Neural cell (in vitro differentiated cells): ENCODE measurements around the gene PTPRT. TPM values are rescaled to one million over a fixed set of nuclear protein-coding genes. Genes with fewer than 3 reads are reported as not detected.

ENCODE experiments used
- H2AFZ ChIP-seq: fragments of 200-600, 300-800 bp; sonication (generic), shearing (Covaris generic); 2 replicates; pipeline ENCODE4 v1.6.0; 2014; ENCODE audit warnings: low read depth, mild to moderate bottlenecking, antibody characterized with exemption, low read length, moderate library complexity
- H3F3A ChIP-seq: fragments of 200-600 bp; shearing (Covaris generic); 2 replicates; pipeline ENCODE4 v1.6.1; 2016; ENCODE audit warnings: mild to moderate bottlenecking, moderate library complexity, mixed read lengths, antibody characterized with exemption, low read length; ENCODE audit not compliant: insufficient read depth, poor library complexity, severe bottlenecking
- H3K27ac ChIP-seq: fragments of 200-600, 300-800 bp; sonication (generic), shearing (Covaris generic); 2 replicates; pipeline ENCODE4 v1.5.1; 2014; ENCODE audit warnings: mild to moderate bottlenecking, low read length, moderate library complexity
- H3K27me3 ChIP-seq: fragments of 300-800, 200-600 bp; sonication (generic), shearing (Covaris generic); 2 replicates; pipeline ENCODE4 v1.6.0; 2014; ENCODE audit warnings: mild to moderate bottlenecking, low read depth, low read length, moderate library complexity; ENCODE audit not compliant: insufficient read depth
- H3K36me3 ChIP-seq: fragments of 300-800, 200-600 bp; sonication (generic), shearing (Covaris generic); 2 replicates; pipeline ENCODE4 v1.5.1; 2014; ENCODE audit warnings: mild to moderate bottlenecking, antibody characterized with exemption, low read length, moderate library complexity; ENCODE audit not compliant: insufficient read depth
- H3K4me2 ChIP-seq: fragments of 300-800, 200-600 bp; sonication (generic), shearing (Covaris generic); 2 replicates; pipeline ENCODE4 v1.6.0; 2014; ENCODE audit warnings: mild to moderate bottlenecking, low read length
- H3K4me3 ChIP-seq: fragments of 300-800, 200-600 bp; sonication (generic), shearing (Covaris generic); 2 replicates; pipeline ENCODE4 v1.5.1; 2014; ENCODE audit warnings: mild to moderate bottlenecking, low read length, moderate library complexity
- H3K79me2 ChIP-seq: fragments of 200-600 bp; shearing (Covaris generic); replicated peaks from 2 replicates; pipeline ENCODE4 v1.6.0; 2014; ENCODE audit warnings: mild to moderate bottlenecking, low read length, moderate library complexity; ENCODE audit not compliant: insufficient read depth
- H3K9ac ChIP-seq: fragments of 300-800, 200-600 bp; sonication (generic), shearing (Covaris generic); 2 replicates; pipeline ENCODE4 v1.6.1; 2016; ENCODE audit warnings: mild to moderate bottlenecking, low read length, mixed read lengths
- H3K9me2 ChIP-seq: fragments of 200-600 bp; shearing (Covaris generic); 2 replicates; pipeline ENCODE4 v1.6.1; 2016; ENCODE audit warnings: mild to moderate bottlenecking, low read length, mixed read lengths; ENCODE audit not compliant: insufficient read depth
- H3K9me3 ChIP-seq: fragments of 200-600, 300-800 bp; sonication (generic), shearing (Covaris generic); 2 replicates; pipeline ENCODE4 v1.6.1; 2016; ENCODE audit warnings: mild to moderate bottlenecking, mixed run types, low read length, moderate library complexity, mixed read lengths
- H4K20me1 ChIP-seq: fragments of 200-600 bp; shearing (Covaris generic); 2 replicates; pipeline ENCODE4 v1.6.1; 2016; ENCODE audit warnings: mild to moderate bottlenecking, mixed run types; ENCODE audit not compliant: insufficient read depth
- EP300 ChIP-seq: fragments of 450-650 bp; conservative IDR thresholded peaks from 2 replicates; pipeline ENCODE4 v1.6.1; 2014; ENCODE audit warnings: antibody characterized with exemption, mild to moderate bottlenecking, moderate library complexity; ENCODE audit not compliant: poor library complexity, severe bottlenecking
- EZH2 ChIP-seq: fragments of 200-600, 300-800 bp; shearing (Covaris generic), sonication (generic); IDR thresholded peaks from 2 replicates; pipeline ENCODE4 v1.6.1; 2014; ENCODE audit warnings: antibody characterized with exemption, low read length, borderline replicate concordance, mild to moderate bottlenecking; ENCODE audit not compliant: insufficient read depth, poor library complexity, severe bottlenecking
- MXI1 ChIP-seq: fragments of 450-650 bp; conservative IDR thresholded peaks from 2 replicates; pipeline ENCODE4 v1.6.1; 2014; ENCODE audit warnings: antibody characterized with exemption, mild to moderate bottlenecking; ENCODE audit not compliant: poor library complexity, severe bottlenecking
- POLR2AphosphoS5 ChIP-seq: IDR thresholded peaks from 2 replicates; pipeline ENCODE4 v1.6.1; 2012
- RAD21 ChIP-seq: fragments of 450-650 bp; conservative IDR thresholded peaks from 2 replicates; pipeline ENCODE4 v1.6.1; 2014; ENCODE audit warnings: antibody characterized with exemption, mild to moderate bottlenecking, moderate library complexity
- SMC3 ChIP-seq: fragments of 450-650 bp; conservative IDR thresholded peaks from 2 replicates; pipeline ENCODE4 v1.6.1; 2014; ENCODE audit warnings: antibody characterized with exemption, mild to moderate bottlenecking, moderate library complexity; ENCODE audit not compliant: poor library complexity
- TAF1 ChIP-seq: IDR thresholded peaks from 2 replicates; pipeline ENCODE4 v1.6.1; 2012; ENCODE audit warnings: low read depth
- polyA plus RNA-seq: library from polyadenylated mRNA; depleted of rRNA; stranded (reverse); fragments of >200 nt; gene quantifications from 2 replicates; pipeline ENCODE4 v1.2.3, GENCODE V29; 2014
- TF ChIP-seq, protein P1 (sequence below): IDR thresholded peaks from 2 replicates; pipeline ENCODE4 v1.6.1; 2012; ENCODE audit warnings: borderline replicate concordance
- TF ChIP-seq, protein P2 (sequence below): fragments of 450-650 bp; IDR thresholded peaks from 2 replicates; pipeline ENCODE4 v1.5.1; 2014; ENCODE audit warnings: antibody characterized with exemption, mild to moderate bottlenecking, moderate library complexity; ENCODE audit not compliant: poor library complexity, severe bottlenecking

The PTPRT gene
- polyA plus RNA-seq, 1 donor from 2014 or later, result 9.2 TPM

DNA sequence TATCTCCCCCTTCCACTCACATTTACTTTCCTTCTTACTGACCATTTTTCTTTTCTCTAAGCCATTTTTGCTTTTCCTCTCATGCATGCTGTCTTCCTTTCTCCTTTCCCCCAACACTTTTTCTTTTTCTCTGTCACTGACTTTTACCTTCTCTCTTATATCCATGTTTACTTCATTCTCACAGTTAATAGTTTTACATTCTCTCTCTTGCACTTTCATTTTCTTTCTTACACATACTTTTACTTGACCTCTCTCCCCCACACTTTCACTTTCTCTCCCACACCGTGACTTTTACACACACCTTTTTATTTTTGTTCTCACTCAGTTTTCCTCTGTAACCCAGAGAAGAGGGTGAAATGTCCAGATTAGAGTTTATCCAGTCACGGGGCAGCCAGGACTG, 636.3 kb downstream of the PTPRT start:
- Histone ChIP-seq H3K4me2 (no peak overlapping the region), H3K9ac (no peak overlapping the region), H3K4me3 (no peak overlapping the region), H3K27ac (no peak overlapping the region), H4K20me1 (no peaks in the 10 kb centered on the region), H3K79me2 (no peaks in the 10 kb centered on the region), H3K9me2 (no peaks in the 10 kb centered on the region), H3K9me3 (no peaks in the 10 kb centered on the region), H3K36me3 (no peaks in the 10 kb centered on the region), H3K27me3 (no peaks in the 10 kb centered on the region), H3F3A (no peaks in the 10 kb centered on the region), H2AFZ (no peak overlapping the region)
- TF ChIP-seq, protein P1, sequence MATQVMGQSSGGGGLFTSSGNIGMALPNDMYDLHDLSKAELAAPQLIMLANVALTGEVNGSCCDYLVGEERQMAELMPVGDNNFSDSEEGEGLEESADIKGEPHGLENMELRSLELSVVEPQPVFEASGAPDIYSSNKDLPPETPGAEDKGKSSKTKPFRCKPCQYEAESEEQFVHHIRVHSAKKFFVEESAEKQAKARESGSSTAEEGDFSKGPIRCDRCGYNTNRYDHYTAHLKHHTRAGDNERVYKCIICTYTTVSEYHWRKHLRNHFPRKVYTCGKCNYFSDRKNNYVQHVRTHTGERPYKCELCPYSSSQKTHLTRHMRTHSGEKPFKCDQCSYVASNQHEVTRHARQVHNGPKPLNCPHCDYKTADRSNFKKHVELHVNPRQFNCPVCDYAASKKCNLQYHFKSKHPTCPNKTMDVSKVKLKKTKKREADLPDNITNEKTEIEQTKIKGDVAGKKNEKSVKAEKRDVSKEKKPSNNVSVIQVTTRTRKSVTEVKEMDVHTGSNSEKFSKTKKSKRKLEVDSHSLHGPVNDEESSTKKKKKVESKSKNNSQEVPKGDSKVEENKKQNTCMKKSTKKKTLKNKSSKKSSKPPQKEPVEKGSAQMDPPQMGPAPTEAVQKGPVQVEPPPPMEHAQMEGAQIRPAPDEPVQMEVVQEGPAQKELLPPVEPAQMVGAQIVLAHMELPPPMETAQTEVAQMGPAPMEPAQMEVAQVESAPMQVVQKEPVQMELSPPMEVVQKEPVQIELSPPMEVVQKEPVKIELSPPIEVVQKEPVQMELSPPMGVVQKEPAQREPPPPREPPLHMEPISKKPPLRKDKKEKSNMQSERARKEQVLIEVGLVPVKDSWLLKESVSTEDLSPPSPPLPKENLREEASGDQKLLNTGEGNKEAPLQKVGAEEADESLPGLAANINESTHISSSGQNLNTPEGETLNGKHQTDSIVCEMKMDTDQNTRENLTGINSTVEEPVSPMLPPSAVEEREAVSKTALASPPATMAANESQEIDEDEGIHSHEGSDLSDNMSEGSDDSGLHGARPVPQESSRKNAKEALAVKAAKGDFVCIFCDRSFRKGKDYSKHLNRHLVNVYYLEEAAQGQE, result no peak
- TF ChIP-seq POLR2AphosphoS5 (no peak), RAD21 (no peak)
- TF ChIP-seq, protein P2, sequence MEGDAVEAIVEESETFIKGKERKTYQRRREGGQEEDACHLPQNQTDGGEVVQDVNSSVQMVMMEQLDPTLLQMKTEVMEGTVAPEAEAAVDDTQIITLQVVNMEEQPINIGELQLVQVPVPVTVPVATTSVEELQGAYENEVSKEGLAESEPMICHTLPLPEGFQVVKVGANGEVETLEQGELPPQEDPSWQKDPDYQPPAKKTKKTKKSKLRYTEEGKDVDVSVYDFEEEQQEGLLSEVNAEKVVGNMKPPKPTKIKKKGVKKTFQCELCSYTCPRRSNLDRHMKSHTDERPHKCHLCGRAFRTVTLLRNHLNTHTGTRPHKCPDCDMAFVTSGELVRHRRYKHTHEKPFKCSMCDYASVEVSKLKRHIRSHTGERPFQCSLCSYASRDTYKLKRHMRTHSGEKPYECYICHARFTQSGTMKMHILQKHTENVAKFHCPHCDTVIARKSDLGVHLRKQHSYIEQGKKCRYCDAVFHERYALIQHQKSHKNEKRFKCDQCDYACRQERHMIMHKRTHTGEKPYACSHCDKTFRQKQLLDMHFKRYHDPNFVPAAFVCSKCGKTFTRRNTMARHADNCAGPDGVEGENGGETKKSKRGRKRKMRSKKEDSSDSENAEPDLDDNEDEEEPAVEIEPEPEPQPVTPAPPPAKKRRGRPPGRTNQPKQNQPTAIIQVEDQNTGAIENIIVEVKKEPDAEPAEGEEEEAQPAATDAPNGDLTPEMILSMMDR, result no peak

DNA sequence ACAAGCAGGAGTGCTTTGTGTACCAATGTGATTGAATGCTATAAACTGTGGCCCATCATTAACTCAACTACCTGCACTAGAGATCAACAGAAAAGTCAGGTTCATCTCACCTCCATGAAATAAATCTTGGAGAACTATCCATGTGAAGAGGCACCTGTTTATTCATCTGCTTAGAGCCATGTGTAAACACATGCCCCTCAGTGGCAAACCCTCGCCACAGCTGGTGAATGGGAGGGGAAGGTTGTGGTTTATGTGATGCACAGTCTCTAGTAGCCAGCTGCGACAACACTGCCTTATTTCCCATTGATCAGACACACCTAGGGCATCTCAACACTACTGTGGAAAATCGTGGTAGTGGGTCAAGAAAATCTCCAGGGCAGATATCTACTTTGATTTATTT, 640.2 kb downstream of the PTPRT start:
- TF ChIP-seq RAD21, result no peak
- no peak for TF ChIP-seq SMC3
- no peak for TF ChIP-seq TAF1
- TF ChIP-seq, protein P1, result no peak
- no peak for TF ChIP-seq MXI1
- TF ChIP-seq POLR2AphosphoS5, result no peak
- TF ChIP-seq, protein P2, result no peak
- TF ChIP-seq EP300, result no peak
- no peak for TF ChIP-seq EZH2
- Histone ChIP-seq H3K27me3 (no peaks in the 10 kb centered on the region), H3K9me3 (no peaks in the 10 kb centered on the region), H3F3A (no peaks in the 10 kb centered on the region), H3K79me2 (no peaks in the 10 kb centered on the region), H3K4me2 (no peak overlapping the region), H3K9ac (no peak overlapping the region), H3K4me3 (no peak overlapping the region), H3K9me2 (no peaks in the 10 kb centered on the region), H3K27ac (no peak overlapping the region), H3K36me3 (no peaks in the 10 kb centered on the region), H2AFZ (no peak overlapping the region), H4K20me1 (no peaks in the 10 kb centered on the region)
